Measurements from ENCODE around the gene TMEM237. TPM values are rescaled to one million over a fixed set of nuclear protein-coding genes. Genes with fewer than 3 reads are reported as not detected.

Gene TMEM237
- total RNA-seq, 6 experiments from 2014 or later: 2.2 to 4.1 (median 2.6) TPM

DNA sequence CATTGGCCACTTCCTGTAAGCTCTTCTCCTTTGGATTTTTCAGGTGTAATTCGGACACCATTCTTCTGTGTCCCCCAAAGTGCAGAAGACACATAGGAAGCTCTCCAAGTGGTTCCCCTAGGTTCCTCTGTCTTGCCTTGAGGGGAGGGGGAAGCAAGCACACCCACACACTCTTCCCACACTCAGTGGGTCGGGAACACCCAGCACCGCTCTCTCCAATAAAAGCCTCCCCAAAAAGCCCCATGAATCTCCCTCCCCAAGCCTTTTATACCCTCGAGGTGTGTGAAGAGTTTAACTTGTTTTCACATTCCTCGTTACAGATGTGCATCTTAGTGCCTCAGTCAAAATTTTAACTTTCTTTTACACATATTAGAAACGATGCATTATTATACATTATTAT is 9.9 kb upstream of the TMEM237 start:
- intact Hi-C loops (cut with DNase I): no loop called here
- H3K36me3 ChIP-seq: no peaks in the 10 kb centered on the region
- H3K27ac ChIP-seq: no peak overlapping the region
- H3K4me1 ChIP-seq: no peaks in the 10 kb centered on the region
- H3K27me3 ChIP-seq: no peaks in the 10 kb centered on the region
- 54% methylated on average over 6 of the region's 6 CpGs for WGBS (ENCODE audit: insufficient coverage, low coverage, low lambda C conversion rate, missing lambda C conversion rate)
- no peak for TF ChIP-seq POLR2A (IDR thresholded peaks at IDR 0.05)
- TF ChIP-seq, protein P1, sequence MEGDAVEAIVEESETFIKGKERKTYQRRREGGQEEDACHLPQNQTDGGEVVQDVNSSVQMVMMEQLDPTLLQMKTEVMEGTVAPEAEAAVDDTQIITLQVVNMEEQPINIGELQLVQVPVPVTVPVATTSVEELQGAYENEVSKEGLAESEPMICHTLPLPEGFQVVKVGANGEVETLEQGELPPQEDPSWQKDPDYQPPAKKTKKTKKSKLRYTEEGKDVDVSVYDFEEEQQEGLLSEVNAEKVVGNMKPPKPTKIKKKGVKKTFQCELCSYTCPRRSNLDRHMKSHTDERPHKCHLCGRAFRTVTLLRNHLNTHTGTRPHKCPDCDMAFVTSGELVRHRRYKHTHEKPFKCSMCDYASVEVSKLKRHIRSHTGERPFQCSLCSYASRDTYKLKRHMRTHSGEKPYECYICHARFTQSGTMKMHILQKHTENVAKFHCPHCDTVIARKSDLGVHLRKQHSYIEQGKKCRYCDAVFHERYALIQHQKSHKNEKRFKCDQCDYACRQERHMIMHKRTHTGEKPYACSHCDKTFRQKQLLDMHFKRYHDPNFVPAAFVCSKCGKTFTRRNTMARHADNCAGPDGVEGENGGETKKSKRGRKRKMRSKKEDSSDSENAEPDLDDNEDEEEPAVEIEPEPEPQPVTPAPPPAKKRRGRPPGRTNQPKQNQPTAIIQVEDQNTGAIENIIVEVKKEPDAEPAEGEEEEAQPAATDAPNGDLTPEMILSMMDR (IDR thresholded peaks at IDR 0.05): no peak
- H3K9me3 ChIP-seq: no peaks in the 10 kb centered on the region
- ATAC-seq (no peak), DNase-seq (no peak)
- no peak overlapping the region for H3K4me3 ChIP-seq

DNA sequence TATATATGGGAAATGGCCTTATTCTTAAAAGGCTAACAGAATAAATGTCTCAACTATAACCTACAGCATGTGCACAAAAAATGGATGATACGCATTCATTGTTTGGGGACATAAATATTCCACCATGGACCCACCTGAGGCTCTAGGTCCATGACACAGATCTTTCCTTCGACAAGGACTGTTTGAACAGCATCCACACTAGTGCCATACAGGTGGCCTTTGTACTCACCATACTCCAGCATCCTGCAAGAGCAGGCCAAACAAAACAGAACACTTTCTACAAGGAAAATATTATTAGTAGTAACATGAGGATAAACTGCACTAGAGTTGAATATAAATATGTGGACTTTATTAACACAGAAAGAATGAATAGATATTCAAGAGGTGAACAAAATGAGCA is 6.1 kb upstream of the TMEM237 start:
- TF ChIP-seq, protein P1 (IDR thresholded peaks at IDR 0.05): no peak
- no peak for TF ChIP-seq POLR2A (IDR thresholded peaks at IDR 0.05)
- intact Hi-C loops (cut with DNase I): no loop called here
- no peak for ATAC-seq
- no peak for DNase-seq
- H3K27me3 ChIP-seq: no peaks in the 10 kb centered on the region
- H3K36me3 ChIP-seq: no peaks in the 10 kb centered on the region
- H3K4me1 ChIP-seq: no peaks in the 10 kb centered on the region
- 67% methylated on average over 2 of the region's 2 CpGs for WGBS (ENCODE audit: insufficient coverage, low coverage, low lambda C conversion rate, missing lambda C conversion rate)
- H3K4me3 ChIP-seq: no peak overlapping the region
- H3K9me3 ChIP-seq: no peaks in the 10 kb centered on the region
- H3K27ac ChIP-seq: no peak overlapping the region

DNA sequence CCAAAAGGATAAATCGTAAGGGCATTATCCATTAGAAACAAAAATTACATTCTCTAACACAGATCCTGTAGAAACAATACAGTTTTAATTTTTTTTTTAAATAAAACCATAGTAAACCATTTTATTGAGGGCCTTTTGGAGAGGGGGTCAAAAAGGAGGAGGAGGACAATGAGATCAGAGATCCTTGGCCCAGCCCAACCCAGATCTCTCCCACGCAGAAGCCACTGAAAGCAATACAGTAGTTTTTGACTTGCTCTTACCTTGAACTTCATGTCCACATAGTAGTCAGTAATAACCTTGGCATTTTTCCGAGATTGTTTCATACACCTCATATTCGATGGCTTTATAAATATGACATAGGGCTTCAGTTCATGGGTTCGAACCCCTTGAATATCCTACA is 4.1 kb upstream of the TMEM237 start:
- TF ChIP-seq POLR2A (IDR thresholded peaks at IDR 0.05): no peak
- TF ChIP-seq, protein P1 (IDR thresholded peaks at IDR 0.05): no peak
- Histone ChIP-seq H3K9me3 (no peaks in the 10 kb centered on the region), H3K36me3 (no peaks in the 10 kb centered on the region), H3K4me1 (no peaks in the 10 kb centered on the region), H3K4me3 (no peak overlapping the region), H3K27me3 (no peaks in the 10 kb centered on the region), H3K27ac (no peak overlapping the region)
- ATAC-seq: no peak
- 73% methylated on average over 5 of the region's 5 CpGs for WGBS (ENCODE audit: insufficient coverage, low coverage, low lambda C conversion rate, missing lambda C conversion rate)
- DNase-seq: no peak
- intact Hi-C loops (cut with DNase I): no loop called here

DNA sequence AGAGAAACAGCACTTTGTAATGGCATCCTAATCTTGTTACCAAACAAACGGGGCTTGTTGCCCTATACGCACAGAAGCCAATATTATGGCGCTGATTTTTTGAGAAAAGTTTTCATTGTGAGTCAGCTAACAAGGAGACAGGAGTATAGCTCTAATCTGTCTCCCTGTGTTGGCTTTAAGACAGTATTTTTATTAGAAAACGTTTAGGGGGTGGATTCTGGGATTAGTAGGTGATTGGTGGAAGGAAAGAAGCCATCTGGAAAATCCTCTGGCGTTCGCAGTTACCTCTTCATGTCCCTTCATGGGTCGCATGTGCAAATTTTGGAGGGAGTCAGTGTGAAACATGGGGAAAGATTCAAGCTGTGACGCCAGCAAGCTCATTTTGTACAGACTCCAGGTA is 698 bp upstream of the TMEM237 start:
- Histone ChIP-seq H3K36me3 (no peaks in the 10 kb centered on the region), H3K4me3 (no peak overlapping the region), H3K27ac (no peak overlapping the region), H3K27me3 (no peaks in the 10 kb centered on the region), H3K4me1 (no peaks in the 10 kb centered on the region), H3K9me3 (no peaks in the 10 kb centered on the region)
- TF ChIP-seq POLR2A (IDR thresholded peaks at IDR 0.05): no peak
- TF ChIP-seq, protein P1 (IDR thresholded peaks at IDR 0.05): no peak
- intact Hi-C loops (cut with DNase I): no loop called here
- ATAC-seq: no peak
- no peak for DNase-seq
- WGBS (ENCODE audit: insufficient coverage, low coverage, low lambda C conversion rate, missing lambda C conversion rate): 58% methylated on average over 8 of the region's 8 CpGs

Data from right lobe of liver (tissue), 6 donors.